SK-N-MC (cell line): Measurements from ENCODE around the gene HASPIN.

Source experiments
- EZH2 ChIP-seq: fragments of 200-600 bp; sonication (generic); IDR thresholded peaks from one replicate; pipeline ENCODE4 v1.6.1; 2017; ENCODE audit warnings: antibody characterized with exemption
- POLR2AphosphoS5 ChIP-seq: IDR thresholded peaks from 2 replicates; pipeline ENCODE4 v1.6.1; 2012; ENCODE audit warnings: mild to moderate bottlenecking, low read depth, low read length, borderline replicate concordance

DNA sequence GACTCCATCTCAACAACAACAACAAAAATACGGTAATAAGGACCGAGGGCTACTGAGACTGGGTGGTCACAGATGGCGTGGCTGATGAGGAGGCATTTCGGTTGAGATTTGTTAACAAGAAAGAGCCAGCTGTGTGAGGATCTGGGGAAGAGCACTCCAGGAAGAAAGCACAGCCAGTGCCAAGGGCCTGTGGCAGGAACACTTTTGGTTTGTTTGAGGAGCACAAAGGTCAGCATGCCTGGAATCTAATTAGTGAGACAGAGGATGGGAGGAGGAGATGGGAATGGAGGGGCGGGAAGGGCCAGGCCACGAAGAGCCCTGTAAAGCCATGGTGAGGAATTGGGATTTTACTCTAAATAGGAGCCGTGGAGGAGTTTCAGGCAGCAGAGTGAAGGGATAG is 24.9 kb downstream of the HASPIN start:
- TF ChIP-seq EZH2 (no peak), POLR2AphosphoS5 (no peak)
